Measurements from ENCODE around the gene PKP1.

The PKP1 gene

DNA sequence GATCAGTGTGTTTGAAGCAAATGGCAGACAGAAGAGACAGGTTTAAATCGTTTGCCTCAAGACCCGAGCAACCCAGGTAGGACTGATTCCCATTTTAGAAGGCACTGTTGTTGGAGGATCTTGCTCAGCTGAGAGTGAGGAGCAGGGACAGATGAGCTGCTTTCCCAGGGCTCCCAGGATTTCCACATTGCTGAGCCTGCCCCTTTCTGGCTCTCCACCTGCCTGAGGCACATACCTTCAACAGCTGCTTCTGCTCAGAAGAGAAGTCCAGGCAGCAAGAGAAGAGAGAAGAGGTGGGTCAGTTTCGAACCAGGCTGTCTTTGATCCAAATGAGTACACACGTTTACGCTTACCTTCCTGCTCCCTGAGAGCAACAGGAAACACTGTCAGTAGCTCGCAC, 88.5 kb downstream of the PKP1 start:
- TF ChIP-seq, protein P1, sequence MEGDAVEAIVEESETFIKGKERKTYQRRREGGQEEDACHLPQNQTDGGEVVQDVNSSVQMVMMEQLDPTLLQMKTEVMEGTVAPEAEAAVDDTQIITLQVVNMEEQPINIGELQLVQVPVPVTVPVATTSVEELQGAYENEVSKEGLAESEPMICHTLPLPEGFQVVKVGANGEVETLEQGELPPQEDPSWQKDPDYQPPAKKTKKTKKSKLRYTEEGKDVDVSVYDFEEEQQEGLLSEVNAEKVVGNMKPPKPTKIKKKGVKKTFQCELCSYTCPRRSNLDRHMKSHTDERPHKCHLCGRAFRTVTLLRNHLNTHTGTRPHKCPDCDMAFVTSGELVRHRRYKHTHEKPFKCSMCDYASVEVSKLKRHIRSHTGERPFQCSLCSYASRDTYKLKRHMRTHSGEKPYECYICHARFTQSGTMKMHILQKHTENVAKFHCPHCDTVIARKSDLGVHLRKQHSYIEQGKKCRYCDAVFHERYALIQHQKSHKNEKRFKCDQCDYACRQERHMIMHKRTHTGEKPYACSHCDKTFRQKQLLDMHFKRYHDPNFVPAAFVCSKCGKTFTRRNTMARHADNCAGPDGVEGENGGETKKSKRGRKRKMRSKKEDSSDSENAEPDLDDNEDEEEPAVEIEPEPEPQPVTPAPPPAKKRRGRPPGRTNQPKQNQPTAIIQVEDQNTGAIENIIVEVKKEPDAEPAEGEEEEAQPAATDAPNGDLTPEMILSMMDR (IDR thresholded peaks at IDR 0.05; ENCODE audit: insufficient read depth, missing control alignments): no peak
- FAIRE-seq: no peak
- no peak for DNase-seq (ENCODE audit: insufficient read length, low spot score)

DNA sequence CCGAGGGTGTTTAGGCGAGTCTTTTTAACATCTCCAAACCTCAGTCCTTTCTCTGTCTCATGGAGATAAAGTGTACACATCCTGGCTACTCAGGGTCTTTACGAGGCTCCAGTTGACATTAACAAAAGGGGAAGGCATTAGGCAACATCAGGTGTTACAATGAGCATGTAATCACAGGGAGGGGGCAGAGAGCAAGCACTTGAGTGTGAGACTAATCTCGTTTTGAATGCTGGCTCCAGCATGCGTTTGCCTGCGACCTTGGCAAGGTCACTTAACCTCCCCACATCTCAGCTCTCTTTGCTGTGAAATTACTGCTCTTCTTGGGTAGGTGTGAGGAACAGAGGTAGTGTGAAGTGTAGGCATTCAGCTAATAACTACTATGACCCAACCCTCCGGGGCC, 91.1 kb downstream of the PKP1 start:
- DNase-seq (ENCODE audit: insufficient read length, low spot score): no peak
- FAIRE-seq: no peak
- TF ChIP-seq, protein P1 (IDR thresholded peaks at IDR 0.05; ENCODE audit: insufficient read depth, missing control alignments): no peak

DNA sequence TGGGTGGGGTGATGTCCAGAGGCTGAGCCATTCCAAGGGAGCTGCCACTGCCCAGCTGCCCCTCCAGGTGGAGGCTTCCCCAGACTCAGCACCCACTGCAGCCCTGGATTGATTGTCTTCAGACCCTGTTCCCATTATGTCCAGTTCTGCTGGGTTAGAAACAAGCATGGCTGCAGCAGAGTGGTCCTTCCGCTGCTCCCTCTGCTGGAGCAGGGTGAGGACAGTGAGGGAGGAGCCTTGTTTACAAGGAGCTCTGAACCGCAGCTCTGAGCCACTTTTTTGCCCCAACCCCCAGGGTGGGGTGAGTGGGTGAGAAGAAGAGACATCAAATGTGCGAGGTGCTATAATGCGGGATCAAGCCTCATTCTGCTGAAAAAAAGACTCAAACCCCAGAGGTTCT, 91.9 kb downstream of the PKP1 start:
- TF ChIP-seq, protein P1 (IDR thresholded peaks at IDR 0.05; ENCODE audit: insufficient read depth, missing control alignments): peak; percentile 11
- FAIRE-seq (no peak), DNase-seq (ENCODE audit: insufficient read length, low spot score) (no peak)

DNA sequence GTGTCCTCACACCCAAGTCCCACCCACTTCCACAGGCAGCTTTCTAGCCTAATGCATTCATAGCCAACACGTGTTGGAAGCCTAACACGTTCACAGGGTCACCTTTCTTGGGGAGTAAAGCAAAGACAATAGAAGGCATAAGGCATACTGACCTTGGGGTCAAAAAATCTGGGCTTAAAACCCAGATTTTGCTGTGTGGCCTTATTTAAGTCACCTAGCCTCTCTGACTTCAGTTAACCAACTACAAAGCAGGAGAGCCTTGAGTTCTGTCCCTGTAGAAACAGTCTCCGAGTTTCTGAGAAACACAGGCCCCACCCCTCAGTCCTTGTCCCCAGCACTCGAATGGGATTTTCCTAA, 92.8 kb downstream of the PKP1 start:
- TF ChIP-seq, protein P1 (IDR thresholded peaks at IDR 0.05; ENCODE audit: insufficient read depth, missing control alignments): no peak
- no peak for DNase-seq (ENCODE audit: insufficient read length, low spot score)
- FAIRE-seq: no peak

DNA sequence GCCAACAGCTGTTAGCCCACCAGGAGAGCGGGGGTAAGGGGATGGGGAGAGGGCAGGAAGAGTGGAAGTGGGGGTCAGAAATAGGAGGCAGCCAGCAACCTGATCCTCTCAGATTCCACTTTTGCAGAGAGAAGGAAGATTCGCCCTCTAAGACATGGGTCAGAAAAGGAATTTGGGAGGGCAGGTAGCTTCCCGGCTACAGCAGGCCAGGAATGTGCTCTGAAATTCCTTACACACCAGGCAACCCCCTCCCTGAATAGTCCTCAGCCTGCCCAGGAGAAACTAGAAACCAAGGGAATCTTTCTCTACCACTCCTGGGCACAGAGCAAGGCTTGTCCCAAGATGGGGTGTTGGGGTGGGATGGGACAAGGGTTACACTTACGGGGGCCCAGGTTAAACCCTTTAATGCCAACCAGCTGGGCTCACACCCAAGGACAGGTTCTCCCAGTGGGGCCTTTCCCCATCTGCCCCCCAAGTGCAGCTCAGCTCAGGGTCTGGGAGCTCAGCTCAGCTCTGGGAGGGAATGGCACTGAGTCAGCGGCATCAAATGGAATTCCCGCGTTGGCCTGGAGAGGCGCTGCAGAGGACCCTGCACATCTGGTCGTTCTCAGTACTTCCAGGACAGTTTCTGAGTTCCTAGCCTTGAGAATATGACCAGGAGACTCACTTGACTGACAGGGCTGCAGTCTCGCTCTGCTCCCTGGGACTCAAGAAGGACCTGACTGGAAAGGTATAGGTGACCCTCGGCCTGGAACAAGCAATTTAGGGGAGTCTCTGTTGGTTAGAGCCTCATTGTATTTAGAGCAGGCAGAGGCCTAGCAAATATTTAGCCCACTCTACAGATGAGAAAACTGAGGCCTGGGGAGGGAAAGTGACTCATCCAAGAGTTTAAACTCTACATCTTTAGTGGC, 93.4 kb downstream of the PKP1 start:
- DNase-seq (ENCODE audit: insufficient read length, low spot score) (no peak), FAIRE-seq (no peak)
- TF ChIP-seq, protein P1 (IDR thresholded peaks at IDR 0.05; ENCODE audit: insufficient read depth, missing control alignments): peak; percentile 57

DNA sequence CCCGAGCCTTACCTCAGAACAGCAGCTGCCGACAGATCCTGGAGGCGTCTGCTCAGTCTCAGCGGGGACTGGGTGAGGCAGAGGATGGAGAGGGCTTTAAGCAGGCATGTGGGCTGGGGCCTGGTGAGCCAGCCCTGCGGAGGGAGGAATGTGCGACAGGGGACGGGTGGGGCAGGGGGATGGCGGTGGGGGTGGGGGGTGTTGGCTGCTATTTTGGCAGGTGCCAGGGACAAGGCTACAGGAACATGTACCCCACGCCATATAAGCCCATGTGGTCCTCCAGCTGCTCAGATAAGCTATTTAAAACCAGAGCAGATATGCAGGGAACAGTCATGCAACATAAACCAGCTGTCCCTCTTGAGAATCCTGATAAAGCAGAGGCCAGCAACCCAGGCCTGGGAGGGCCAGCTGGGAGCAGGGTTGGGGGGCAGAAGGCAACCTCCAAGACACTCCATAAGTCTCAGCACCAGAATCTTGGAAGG, 94.3 kb downstream of the PKP1 start, which contains the start of gene TNNT2:
TSS of gene TNNT2 (minus strand) at position 70 of the 482 bp plus-strand sequence. CDS start 4,426 bp downstream, outside the sequence.
- TF ChIP-seq, protein P1 (IDR thresholded peaks at IDR 0.05; ENCODE audit: insufficient read depth, missing control alignments): no peak
- DNase-seq (ENCODE audit: insufficient read length, low spot score): no peak
- FAIRE-seq: no peak

DNA sequence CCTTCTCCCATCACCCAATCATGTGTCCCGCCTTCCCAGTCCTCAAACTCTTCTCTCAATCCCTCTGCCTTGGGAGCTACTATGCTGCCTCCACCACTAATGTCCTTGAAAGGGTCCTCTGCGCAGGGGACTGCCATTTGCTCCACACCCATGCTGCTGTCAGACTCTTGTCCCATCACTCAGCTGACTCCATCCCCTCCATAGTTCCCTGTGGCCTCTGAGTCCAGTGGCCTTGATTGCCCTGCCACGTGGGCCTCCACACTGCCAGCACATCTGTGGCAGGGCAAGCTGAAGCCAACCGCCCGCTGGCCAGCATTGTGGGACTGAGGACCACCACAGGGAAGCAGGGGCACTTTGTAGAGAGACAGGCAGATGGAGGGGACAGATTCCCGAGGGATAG, 95.5 kb downstream of the PKP1 start:
- DNase-seq (ENCODE audit: insufficient read length, low spot score): no peak
- TF ChIP-seq, protein P1 (IDR thresholded peaks at IDR 0.05; ENCODE audit: insufficient read depth, missing control alignments): no peak
- FAIRE-seq: no peak

Measured in D721Med (cell line).